Erythroblast (primary cell): ENCODE results near the gene CASZ1.

Experiments used
- DNase-seq, 2 experiments: peaks; one replicate each; lab custom pipeline; 2025; lab: John Stamatoyannopoulos, UW
- GATA1 ChIP-seq: IDR thresholded peaks from 2 replicates; pipeline ENCODE4 v1.6.1; 2011; ENCODE audit warnings: low read depth, mild to moderate bottlenecking, control low read depth, low read length, moderate library complexity
- POLR2A ChIP-seq: IDR thresholded peaks from 2 replicates; pipeline ENCODE4 v1.6.1; 2011; ENCODE audit warnings: mild to moderate bottlenecking, low read length

The CASZ1 gene

GRCh38 chr1:10662824-10663677 lies 133.4 kb downstream of the CASZ1 start:
- no peak for DNase-seq
- TF ChIP-seq POLR2A (no peak), GATA1 (no peak)

GRCh38 chr1:10662090-10662688 lies 134.3 kb downstream of the CASZ1 start:
- no peak for DNase-seq
- no peak for TF ChIP-seq POLR2A
- TF ChIP-seq GATA1, result no peak

GRCh38 chr1:10661453-10661852 lies 135.0 kb downstream of the CASZ1 start:
- DNase-seq, result no peak
- TF ChIP-seq POLR2A (no peak), GATA1 (no peak)

- no peak for DNase-seq
Observed at GRCh38 chr1:10659646-10660540, 136.6 kb downstream of the CASZ1 start.

DNA sequence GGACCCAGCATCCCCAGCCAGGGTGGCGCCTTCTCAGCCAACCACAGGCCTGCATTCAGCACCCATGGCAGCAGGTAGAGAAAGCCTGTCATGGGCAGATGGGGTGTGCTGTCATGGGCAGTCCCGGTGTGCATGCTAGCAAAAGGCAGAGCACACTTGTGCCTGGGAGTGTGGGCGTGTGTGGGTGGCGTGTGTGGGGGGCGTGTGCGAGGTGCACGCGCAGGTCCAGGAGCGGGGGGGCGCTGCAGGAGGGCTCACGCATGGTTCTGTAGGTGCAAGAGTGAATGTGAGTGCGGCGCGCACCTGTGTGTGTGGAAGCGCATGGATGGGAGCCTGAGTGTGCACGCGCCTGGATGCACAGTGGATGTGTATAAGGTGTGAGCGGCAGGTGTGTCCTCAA lies 137.2 kb downstream of the CASZ1 start:
- TF ChIP-seq POLR2A (no peak), GATA1 (no peak)
- DNase-seq, result no peak

More at GRCh38 chr1:10659646-10660540, 136.6 kb downstream of the CASZ1 start:
- no peak for TF ChIP-seq GATA1
- TF ChIP-seq POLR2A, result no peak

- no peak for DNase-seq
- no peak for TF ChIP-seq POLR2A
- TF ChIP-seq GATA1, result no peak
Observed at GRCh38 chr1:10658396-10659066, 137.9 kb downstream of the CASZ1 start.

DNA sequence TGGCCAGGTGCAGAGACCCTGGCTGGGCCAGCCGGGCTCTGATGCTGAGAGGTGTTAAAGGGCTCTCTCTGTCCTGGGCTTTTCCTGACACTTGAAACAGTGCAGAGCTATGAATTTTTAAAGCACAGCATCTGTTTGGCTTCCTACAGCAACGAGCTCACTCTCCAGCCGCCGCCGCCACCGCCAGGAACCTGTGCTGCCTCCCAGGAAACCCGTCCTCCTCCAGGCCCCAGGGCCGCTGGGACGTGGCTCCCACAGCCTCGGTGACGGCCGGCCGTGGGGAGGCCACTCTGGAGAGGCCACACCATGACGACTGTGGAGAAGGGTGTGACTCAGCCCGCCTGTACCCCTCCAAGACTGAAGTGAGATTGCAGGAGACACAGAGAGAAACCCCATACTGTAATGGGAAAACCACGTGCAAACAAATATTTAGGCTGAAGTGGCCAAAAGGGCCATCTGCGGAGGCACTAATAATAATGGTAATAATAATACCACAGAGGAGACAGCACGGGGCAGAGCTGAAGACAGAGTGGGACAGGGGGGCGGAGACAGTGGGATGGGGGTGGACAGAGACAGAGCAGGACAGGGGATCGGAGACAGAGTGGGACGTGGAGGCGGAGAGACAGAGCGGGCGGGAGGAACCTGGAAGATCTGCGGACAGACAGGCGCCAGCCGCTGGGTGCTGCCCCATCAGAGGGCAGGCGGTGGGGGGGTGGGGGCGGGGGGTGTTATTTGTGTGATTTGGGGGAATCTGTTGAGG lies 139.2 kb downstream of the CASZ1 start:
- DNase-seq, result no peak
- no peak for TF ChIP-seq GATA1
- no peak for TF ChIP-seq POLR2A

DNA sequence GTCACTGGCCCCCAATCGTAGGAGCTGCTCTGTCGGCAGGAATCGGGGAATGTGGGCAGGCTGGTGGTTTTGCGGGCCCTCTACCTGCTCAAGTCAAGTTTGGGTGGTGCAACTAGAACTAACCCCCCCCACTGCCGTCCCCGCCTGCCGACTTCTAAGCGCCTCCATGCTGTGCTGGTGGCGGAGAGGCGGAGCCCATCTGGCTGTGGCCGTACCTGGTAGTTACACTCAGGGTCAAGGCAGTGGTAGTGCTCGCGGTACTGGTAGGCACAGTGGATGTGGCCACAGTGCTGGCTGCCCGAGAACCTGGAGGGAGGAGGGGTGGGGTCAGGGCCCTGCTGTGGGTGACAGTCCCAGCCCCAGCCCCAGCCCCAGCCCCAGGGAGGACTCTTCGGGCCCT lies 140.0 kb downstream of the CASZ1 start:
- no peak for DNase-seq
- TF ChIP-seq POLR2A (no peak), GATA1 (no peak)

GRCh38 chr1:10655002-10655401 lies 141.4 kb downstream of the CASZ1 start:
- DNase-seq, result no peak
- TF ChIP-seq GATA1, result no peak
- TF ChIP-seq POLR2A, result no peak

GRCh38 chr1:10653370-10654125 lies 142.9 kb downstream of the CASZ1 start:
- TF ChIP-seq GATA1, result no peak
- no peak for TF ChIP-seq POLR2A
- no peak for DNase-seq

DNA sequence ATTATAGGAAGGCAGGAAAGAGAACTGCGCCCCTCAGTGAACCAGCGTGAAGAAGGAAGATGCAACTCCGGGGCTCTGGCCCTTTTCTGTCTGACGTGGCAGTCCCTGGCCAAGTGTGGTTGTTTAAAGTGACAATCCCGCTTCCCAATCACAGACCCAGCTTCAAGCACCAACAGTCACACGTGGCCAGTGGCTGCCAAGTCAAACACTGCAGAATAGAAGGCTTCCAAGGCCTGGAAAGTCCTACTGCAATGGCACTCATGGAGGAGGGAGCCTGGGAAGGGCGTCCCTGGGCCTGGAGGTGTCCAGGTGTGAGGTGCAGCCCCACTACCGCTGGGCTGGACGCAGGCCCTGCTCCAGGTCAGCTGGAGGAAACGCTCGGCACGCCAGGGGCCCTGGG lies 143.8 kb downstream of the CASZ1 start:
- no peak for TF ChIP-seq GATA1
- TF ChIP-seq POLR2A, result no peak
- no peak for DNase-seq

- DNase-seq, result no peak
- no peak for TF ChIP-seq GATA1
- no peak for TF ChIP-seq POLR2A
Observed at GRCh38 chr1:10651793-10652192, 144.7 kb downstream of the CASZ1 start.

- TF ChIP-seq GATA1 (no peak), POLR2A (no peak)
- DNase-seq, result no peak
Observed at GRCh38 chr1:10651389-10651766, 145.1 kb downstream of the CASZ1 start.
